Measurements from ENCODE around the gene MPDZ. TPM values are rescaled to one million over a fixed set of nuclear protein-coding genes. Genes with fewer than 3 reads are reported as not detected.

The MPDZ gene
- total and polyA plus RNA-seq, 9 donors, result 24.6 to 69.2 (median 45.9) TPM

DNA sequence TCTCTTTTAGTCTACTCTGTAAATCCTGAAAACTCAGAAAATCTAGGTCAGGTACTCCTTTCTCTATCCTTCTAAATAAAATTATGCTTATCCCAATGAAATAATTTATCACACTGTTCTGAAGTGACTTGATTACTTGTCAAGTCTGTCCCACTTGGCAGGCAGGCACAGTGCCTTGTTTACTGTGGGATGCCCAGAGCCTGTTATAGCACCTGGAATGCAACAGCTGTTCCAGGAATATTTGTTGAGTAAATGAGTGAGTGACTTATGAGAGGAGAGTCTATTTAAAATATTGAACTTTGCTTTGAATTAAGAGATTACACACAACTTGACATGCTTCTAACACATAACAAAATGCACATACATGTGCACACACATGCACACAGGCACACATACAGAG lies 130.0 kb downstream of the MPDZ start:
- intact Hi-C loops (cut with DNase I), result no loop called here
- Histone ChIP-seq H3K4me3 (no peak overlapping the region), H3K27me3 (no peaks in the 10 kb centered on the region), H3K4me1 (ENCODE audit: insufficient read depth) (no peaks in the 10 kb centered on the region), H3K27ac (no peak overlapping the region), H3K9me3 (no peaks in the 10 kb centered on the region), H3K36me3 (no peaks in the 10 kb centered on the region)
- TF ChIP-seq EP300 (IDR thresholded peaks at IDR 0.05) (no peak), POLR2A (IDR thresholded peaks at IDR 0.05) (no peak)
- TF ChIP-seq, protein P1, sequence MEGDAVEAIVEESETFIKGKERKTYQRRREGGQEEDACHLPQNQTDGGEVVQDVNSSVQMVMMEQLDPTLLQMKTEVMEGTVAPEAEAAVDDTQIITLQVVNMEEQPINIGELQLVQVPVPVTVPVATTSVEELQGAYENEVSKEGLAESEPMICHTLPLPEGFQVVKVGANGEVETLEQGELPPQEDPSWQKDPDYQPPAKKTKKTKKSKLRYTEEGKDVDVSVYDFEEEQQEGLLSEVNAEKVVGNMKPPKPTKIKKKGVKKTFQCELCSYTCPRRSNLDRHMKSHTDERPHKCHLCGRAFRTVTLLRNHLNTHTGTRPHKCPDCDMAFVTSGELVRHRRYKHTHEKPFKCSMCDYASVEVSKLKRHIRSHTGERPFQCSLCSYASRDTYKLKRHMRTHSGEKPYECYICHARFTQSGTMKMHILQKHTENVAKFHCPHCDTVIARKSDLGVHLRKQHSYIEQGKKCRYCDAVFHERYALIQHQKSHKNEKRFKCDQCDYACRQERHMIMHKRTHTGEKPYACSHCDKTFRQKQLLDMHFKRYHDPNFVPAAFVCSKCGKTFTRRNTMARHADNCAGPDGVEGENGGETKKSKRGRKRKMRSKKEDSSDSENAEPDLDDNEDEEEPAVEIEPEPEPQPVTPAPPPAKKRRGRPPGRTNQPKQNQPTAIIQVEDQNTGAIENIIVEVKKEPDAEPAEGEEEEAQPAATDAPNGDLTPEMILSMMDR (IDR thresholded peaks at IDR 0.05), result no peak
- no peak for DNase-seq

DNA sequence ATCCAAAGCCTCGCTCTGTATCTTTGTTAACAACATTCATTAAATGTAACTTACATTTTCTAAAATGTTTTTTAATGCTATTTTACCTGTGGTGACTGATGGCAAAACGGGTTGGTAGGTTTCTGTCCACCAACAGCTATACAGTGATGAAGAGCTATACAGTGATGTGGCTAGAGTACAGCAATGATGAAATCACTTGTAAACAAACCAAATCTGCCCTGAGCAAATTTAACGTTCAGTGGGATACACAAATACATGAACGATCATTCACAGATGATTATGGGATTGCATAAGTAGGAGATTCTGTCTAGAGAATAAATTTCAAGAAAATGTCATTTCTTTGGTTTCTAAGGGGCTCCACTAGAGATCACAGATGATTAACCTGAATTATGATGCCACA lies 132.7 kb downstream of the MPDZ start:
- Histone ChIP-seq H3K36me3 (no peaks in the 10 kb centered on the region), H3K27ac (no peak overlapping the region), H3K27me3 (no peaks in the 10 kb centered on the region), H3K4me1 (ENCODE audit: insufficient read depth) (no peaks in the 10 kb centered on the region), H3K4me3 (no peak overlapping the region), H3K9me3 (no peaks in the 10 kb centered on the region)
- intact Hi-C loops (cut with DNase I), result no loop called here
- WGBS, 3 donors, result 88 to 90% (median 89%) methylated on average over 4 of the region's 4 CpGs
- TF ChIP-seq EP300 (IDR thresholded peaks at IDR 0.05) (no peak), POLR2A (IDR thresholded peaks at IDR 0.05) (no peak)
- TF ChIP-seq, protein P1 (IDR thresholded peaks at IDR 0.05), result no peak
- no peak for DNase-seq

DNA sequence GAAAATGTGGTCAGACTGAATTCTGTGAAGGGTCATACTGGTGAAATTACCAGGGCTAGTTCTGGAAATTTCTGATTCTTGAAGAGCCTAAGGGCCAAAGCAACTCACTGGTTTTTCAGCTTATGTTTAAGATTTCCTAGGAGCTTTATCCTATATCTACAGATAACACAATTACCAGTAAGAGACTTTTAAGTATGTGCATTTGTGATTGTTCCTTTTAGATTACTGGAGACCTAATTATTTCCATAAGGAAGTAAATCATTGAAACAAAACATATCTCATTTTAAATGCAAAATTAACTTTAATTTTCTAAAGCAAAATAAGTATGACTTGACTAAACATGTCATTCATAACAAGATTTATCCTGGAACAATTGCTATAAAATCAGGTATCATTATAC lies 134.2 kb downstream of the MPDZ start:
- DNase-seq, result no peak
- no peak for TF ChIP-seq POLR2A (IDR thresholded peaks at IDR 0.05)
- TF ChIP-seq, protein P1 (IDR thresholded peaks at IDR 0.05), result no peak
- no peak overlapping the region for H3K4me3 ChIP-seq
- no peaks in the 10 kb centered on the region for H3K4me1 ChIP-seq (ENCODE audit: insufficient read depth)
- no peaks in the 10 kb centered on the region for H3K9me3 ChIP-seq
- no peaks in the 10 kb centered on the region for H3K27me3 ChIP-seq
- intact Hi-C loops (cut with DNase I), result no loop called here
- no peaks in the 10 kb centered on the region for H3K36me3 ChIP-seq
- H3K27ac ChIP-seq, result no peak overlapping the region

- H3K4me3 ChIP-seq, result no peak overlapping the region
- H3K4me1 ChIP-seq (ENCODE audit: insufficient read depth), result peaks cover 3% of the 10 kb centered on the region
- H3K27me3 ChIP-seq, result no peaks in the 10 kb centered on the region
- no peaks in the 10 kb centered on the region for H3K9me3 ChIP-seq
- intact Hi-C loops (cut with DNase I), result no loop called here
- TF ChIP-seq EP300 (IDR thresholded peaks at IDR 0.05) (no peak), POLR2A (IDR thresholded peaks at IDR 0.05) (no peak)
- TF ChIP-seq, protein P1 (IDR thresholded peaks at IDR 0.05), result no peak
- 31 to 44% (median 37%) methylated on average over 2 of the region's 2 CpGs for WGBS, 3 donors
- DNase-seq, result no peak
- H3K36me3 ChIP-seq, result no peaks in the 10 kb centered on the region
- H3K27ac ChIP-seq, result no peak overlapping the region
Measured at GRCh38 chr9:13144166-13144775, 135.2 kb downstream of the MPDZ start.
